GM12891 (cell line): ENCODE measurements around the gene CCNL1.

Source experiments
- PAX5 ChIP-seq: IDR thresholded peaks from 2 replicates; pipeline ENCODE4 v1.6.1; 2011; ENCODE audit warnings: low read length, moderate library complexity, mild to moderate bottlenecking; ENCODE audit not compliant: insufficient read depth, severe bottlenecking
- POLR2A ChIP-seq: IDR thresholded peaks from 2 replicates; pipeline ENCODE4 v1.6.1; 2011; ENCODE audit warnings: low read depth, low read length, control low read depth
- POLR2AphosphoS5 ChIP-seq: IDR thresholded peaks from 2 replicates; pipeline ENCODE4 v1.6.1; 2011; ENCODE audit warnings: low read depth, low read length, control low read depth
- POU2F2 ChIP-seq: IDR thresholded peaks from 2 replicates; pipeline ENCODE4 v1.6.1; 2011; ENCODE audit warnings: low read depth, mild to moderate bottlenecking, control low read depth, low read length, moderate library complexity
- SPI1 ChIP-seq: IDR thresholded peaks from 2 replicates; pipeline ENCODE4 v1.6.1; 2011; ENCODE audit warnings: low read depth, low read length, control low read depth
- TAF1 ChIP-seq: IDR thresholded peaks from 2 replicates; pipeline ENCODE4 v1.6.1; 2011; ENCODE audit warnings: low read depth, low read length, control low read depth

GRCh38 chr3:157151627-157152026 is 8.3 kb downstream of the CCNL1 start:
- TF ChIP-seq POLR2A (no peak), TAF1 (no peak), POLR2AphosphoS5 (no peak), SPI1 (no peak), PAX5 (no peak), POU2F2 (no peak)
